Activated CD8-positive, alpha-beta T cell treated with anti-CD3 and anti-CD28 coated beads for 36 hours (primary cell): ENCODE measurements around the gene ADARB2. TPM values are rescaled to one million over a fixed set of nuclear protein-coding genes. Genes with fewer than 3 reads are reported as not detected.

ENCODE experiments used
- ATAC-seq: fragments of 200-7000 bp; cut with Tn5 transposase; one replicate; pipeline ENCODE4 v1.10.0; 2021; ENCODE audit warnings: mild to moderate bottlenecking, moderate library complexity
- CTCF ChIA-PET: fragments of 350-600 bp; sonication (Branson Sonifier 250); formaldehyde crosslinking; loops from one replicate; lab custom pipeline; 2021; ENCODE audit warnings: antibody characterized with exemption; lab: Charles Lee
- POLR2A ChIA-PET: fragments of 350-600 bp; sonication (Branson Sonifier 250); formaldehyde crosslinking; loops from one replicate; lab custom pipeline; 2021; ENCODE audit warnings: antibody characterized with exemption; lab: Charles Lee
- DNase-seq: peaks from one replicate; pipeline ENCODE4 v3.0.0-alpha.2; 2020
- H3K27ac Mint-ChIP-seq: one replicate; pipeline ENCODE4 v1.8.0; 2021; ENCODE audit warnings: mild to moderate bottlenecking, mixed read lengths
- H3K27me3 Mint-ChIP-seq: one replicate; pipeline ENCODE4 v1.8.0; 2021; ENCODE audit warnings: mixed read lengths
- H3K36me3 Mint-ChIP-seq: one replicate; pipeline ENCODE4 v1.8.0; 2021; ENCODE audit warnings: low read depth, mixed read lengths
- H3K4me1 Mint-ChIP-seq: one replicate; pipeline ENCODE4 v1.8.0; 2021; ENCODE audit warnings: low read depth, mixed read lengths
- H3K4me3 Mint-ChIP-seq: one replicate; pipeline ENCODE4 v1.8.0; 2021; ENCODE audit warnings: mild to moderate bottlenecking, moderate library complexity, mixed read lengths
- H3K9me3 Mint-ChIP-seq: one replicate; pipeline ENCODE4 v1.8.0; 2021; ENCODE audit warnings: mixed read lengths
- intact Hi-C: fragments of 100-400 bp; cut with micrococcal nuclease; formaldehyde crosslinking; loops from one replicate; pipeline ENCODE4 v1.10.0; 2022
- total RNA-seq, 2 experiments: library from RNA; stranded (reverse); gene quantifications; one replicate each; pipeline ENCODE4 v1.2.3, GENCODE V29; 2021
- TF ChIP-seq, protein P1 (sequence below): fragments of 200-600 bp; IDR thresholded peaks from one replicate; pipeline ENCODE4 v1.8.0; 2022; ENCODE audit warnings: antibody characterized with exemption, mild to moderate bottlenecking

ADARB2 gene
- total RNA-seq, 2 experiments from 2014 or later, result 1.3 to 1.6 TPM

DNA sequence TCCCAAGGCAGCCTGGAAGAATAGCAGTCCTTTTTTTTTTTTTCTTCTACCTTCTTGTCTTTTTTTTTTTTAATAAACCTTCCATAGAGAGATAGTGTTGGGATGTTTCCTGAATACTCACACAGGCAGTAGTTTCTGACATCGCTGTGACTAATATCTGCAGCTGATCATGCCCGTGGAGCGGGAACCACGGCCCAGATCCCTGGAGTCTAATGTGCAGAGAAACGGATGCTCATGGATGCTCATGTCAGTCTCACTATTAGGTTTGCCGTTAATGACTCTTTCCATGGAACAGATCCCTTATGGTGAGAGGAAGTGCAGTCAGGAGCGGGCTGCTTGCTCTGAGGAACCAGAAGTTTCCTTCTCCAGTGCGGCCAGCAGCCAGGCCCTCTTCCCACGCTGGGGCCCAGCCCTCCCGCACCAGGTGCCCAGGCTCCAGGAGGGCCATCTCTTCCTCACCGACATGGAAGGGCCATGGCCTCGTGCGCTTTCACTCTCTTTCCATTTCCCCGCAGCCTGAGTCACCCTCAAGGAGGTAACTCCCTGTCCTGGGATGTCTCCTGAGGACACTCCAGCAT, 548.7 kb downstream of the ADARB2 start:
- intact Hi-C loops, result no loop called here

DNA sequence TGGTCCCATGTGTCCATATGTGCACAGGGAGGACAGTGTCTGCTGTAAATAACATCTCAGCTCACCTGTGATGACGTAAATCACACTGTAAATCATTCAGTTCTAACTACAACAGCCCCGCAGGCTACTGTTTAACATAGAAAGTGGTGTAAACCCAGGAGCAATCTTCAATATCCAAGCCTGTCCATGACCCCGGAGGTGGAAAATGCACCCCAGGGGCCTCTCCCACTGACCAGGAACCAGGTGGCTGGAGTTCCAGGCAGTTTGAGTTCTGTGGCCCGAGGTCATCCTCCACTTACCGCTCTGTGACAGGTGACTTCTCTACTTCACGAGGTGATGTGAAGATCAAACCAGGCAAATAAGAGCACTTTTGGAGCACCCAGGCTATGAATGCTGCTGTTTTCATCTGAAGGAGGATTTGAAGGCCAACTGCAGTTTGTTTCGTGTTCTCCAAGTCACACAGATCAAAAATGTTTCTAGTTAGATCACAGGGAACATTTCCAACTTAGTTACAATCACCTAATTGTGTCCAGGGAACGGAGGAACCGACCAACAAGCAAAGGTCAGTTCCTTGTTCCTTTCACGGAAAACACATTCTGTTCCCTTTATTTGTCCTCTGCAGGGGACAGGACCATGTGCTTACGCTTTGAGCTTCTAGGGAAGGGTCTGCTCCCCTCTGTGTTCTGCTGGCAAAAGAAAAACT, 549.3 kb downstream of the ADARB2 start:
- Mint-ChIP-seq H3K36me3 (no peaks in the 10 kb centered on the region), H3K27me3 (no peaks in the 10 kb centered on the region), H3K4me3 (no peak overlapping the region), H3K4me1 (no peaks in the 10 kb centered on the region), H3K9me3 (no peaks in the 10 kb centered on the region), H3K27ac (no peak overlapping the region)
- TF ChIP-seq, protein P1, sequence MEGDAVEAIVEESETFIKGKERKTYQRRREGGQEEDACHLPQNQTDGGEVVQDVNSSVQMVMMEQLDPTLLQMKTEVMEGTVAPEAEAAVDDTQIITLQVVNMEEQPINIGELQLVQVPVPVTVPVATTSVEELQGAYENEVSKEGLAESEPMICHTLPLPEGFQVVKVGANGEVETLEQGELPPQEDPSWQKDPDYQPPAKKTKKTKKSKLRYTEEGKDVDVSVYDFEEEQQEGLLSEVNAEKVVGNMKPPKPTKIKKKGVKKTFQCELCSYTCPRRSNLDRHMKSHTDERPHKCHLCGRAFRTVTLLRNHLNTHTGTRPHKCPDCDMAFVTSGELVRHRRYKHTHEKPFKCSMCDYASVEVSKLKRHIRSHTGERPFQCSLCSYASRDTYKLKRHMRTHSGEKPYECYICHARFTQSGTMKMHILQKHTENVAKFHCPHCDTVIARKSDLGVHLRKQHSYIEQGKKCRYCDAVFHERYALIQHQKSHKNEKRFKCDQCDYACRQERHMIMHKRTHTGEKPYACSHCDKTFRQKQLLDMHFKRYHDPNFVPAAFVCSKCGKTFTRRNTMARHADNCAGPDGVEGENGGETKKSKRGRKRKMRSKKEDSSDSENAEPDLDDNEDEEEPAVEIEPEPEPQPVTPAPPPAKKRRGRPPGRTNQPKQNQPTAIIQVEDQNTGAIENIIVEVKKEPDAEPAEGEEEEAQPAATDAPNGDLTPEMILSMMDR, result no peak
- CTCF ChIA-PET, result no interaction called here
- no peak for ATAC-seq
- intact Hi-C loops, result no loop called here
- POLR2A ChIA-PET, result interaction anchor here (0.6 kb wide), 1 partner anchor 126 kb away, joined by 3 read pairs; no protein-coding TSS in a partner anchor
- no peak for DNase-seq

More for the DNA sequence above, 548.7 kb downstream of the ADARB2 start:
- H3K9me3 Mint-ChIP-seq, result no peaks in the 10 kb centered on the region
- H3K4me3 Mint-ChIP-seq, result no peak overlapping the region
- no peaks in the 10 kb centered on the region for H3K36me3 Mint-ChIP-seq
- DNase-seq (no peak), ATAC-seq (no peak)
- no peak overlapping the region for H3K27ac Mint-ChIP-seq
- TF ChIP-seq, protein P1, result no peak
- peaks cover 4% of the 10 kb centered on the region for H3K4me1 Mint-ChIP-seq
- no peaks in the 10 kb centered on the region for H3K27me3 Mint-ChIP-seq
- CTCF ChIA-PET, result no interaction called here
- POLR2A ChIA-PET, result interaction anchor here (0.6 kb wide), 1 partner anchor 126 kb away, joined by 3 read pairs; no protein-coding TSS in a partner anchor

DNA sequence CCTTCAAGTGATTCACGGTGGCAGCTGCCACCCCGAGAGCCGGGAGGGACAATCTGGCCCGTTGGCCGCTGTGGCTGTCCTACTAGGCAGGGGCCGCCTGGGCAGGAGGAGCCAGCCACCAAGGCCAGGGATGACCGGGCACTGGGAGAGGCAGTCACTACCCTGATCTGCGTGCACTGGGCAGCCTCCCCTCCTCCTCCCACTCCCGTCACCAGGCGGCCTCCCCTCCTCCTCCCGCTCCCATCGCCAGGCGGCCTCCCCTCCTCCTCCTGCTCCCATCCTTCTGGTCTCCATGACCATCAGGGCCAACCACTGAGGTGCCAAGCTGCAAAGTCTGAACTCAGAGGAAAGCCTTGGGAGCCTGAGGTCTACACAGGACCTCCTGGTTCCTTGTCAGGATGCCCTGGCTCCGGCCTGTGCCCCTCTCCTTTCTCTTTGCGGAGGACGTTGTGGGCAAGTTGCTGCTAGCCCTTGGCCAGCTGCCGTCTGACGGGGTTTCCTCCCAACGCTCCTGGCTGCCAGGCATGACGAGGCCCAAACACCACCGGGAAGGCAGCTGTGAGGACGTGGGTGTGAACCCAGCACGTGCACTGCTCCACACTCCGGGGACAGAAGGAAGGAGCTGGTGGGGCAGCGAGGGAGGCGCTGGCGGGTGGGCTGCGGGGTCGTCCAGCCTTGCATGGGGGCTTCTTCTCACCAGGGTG, 550.0 kb downstream of the ADARB2 start:
- no peaks in the 10 kb centered on the region for H3K9me3 Mint-ChIP-seq
- ATAC-seq (no peak), DNase-seq (no peak)
- ChIA-PET CTCF (no interaction called here), POLR2A (no interaction called here)
- no peaks in the 10 kb centered on the region for H3K36me3 Mint-ChIP-seq
- no peak overlapping the region for H3K4me3 Mint-ChIP-seq
- no peak overlapping the region for H3K27ac Mint-ChIP-seq
- intact Hi-C loops, result no loop called here
- H3K4me1 Mint-ChIP-seq, result no peaks in the 10 kb centered on the region
- TF ChIP-seq, protein P1, result no peak
- H3K27me3 Mint-ChIP-seq, result no peaks in the 10 kb centered on the region

DNA sequence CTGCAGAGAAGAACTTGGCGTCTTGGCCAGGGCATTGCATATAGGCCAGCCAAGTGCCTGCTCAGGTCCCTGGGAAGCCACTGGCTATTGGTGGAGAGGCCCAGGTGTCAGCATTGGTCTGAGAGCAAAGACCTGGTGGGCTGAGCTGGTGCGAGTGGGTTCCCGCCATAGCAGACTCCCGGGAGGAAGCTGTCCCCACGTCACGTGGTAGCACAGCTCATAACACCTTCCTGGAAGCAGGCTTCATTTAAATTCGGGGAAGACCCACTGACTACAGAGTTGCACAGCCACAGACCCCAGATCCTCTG, 550.7 kb downstream of the ADARB2 start:
- intact Hi-C loops, result no loop called here
- peak; percentile 13 for ATAC-seq
- TF ChIP-seq, protein P1, result no peak
- H3K27ac Mint-ChIP-seq, result no peak overlapping the region
- no peaks in the 10 kb centered on the region for H3K9me3 Mint-ChIP-seq
- CTCF ChIA-PET, result interaction anchor here (0.7 kb wide), 1 partner anchor 182 kb away, joined by 3 read pairs; no protein-coding TSS in a partner anchor
- H3K4me3 Mint-ChIP-seq, result no peak overlapping the region
- POLR2A ChIA-PET, result interaction anchor here (0.6 kb wide), 1 partner anchor 40 kb away, joined by 3 read pairs; no protein-coding TSS in a partner anchor
- DNase-seq, result no peak
- no peaks in the 10 kb centered on the region for H3K36me3 Mint-ChIP-seq
- no peaks in the 10 kb centered on the region for H3K4me1 Mint-ChIP-seq
- H3K27me3 Mint-ChIP-seq, result no peaks in the 10 kb centered on the region
